NCI-H2029 treated with DMSO at 0.1 percent for 48 hours (cell line): ENCODE results near the gene KRT72.
A peak's percentile ranks its signal among the peaks of the same experiment; 100 is the strongest.

Experiments
- DNase-seq: peaks from one replicate; lab custom pipeline; 2025; lab: John Stamatoyannopoulos, UW

The KRT72 gene

GRCh38 chr12:52578469-52578868 lies 22.8 kb downstream of the KRT72 start:
- no peak for DNase-seq

- DNase-seq = no peak
These were observed 23.9 kb downstream of the KRT72 start for GRCh38 chr12:52577316-52577715.

- no peak for DNase-seq
These were observed 25.3 kb downstream of the KRT72 start for GRCh38 chr12:52575948-52576347.

DNA sequence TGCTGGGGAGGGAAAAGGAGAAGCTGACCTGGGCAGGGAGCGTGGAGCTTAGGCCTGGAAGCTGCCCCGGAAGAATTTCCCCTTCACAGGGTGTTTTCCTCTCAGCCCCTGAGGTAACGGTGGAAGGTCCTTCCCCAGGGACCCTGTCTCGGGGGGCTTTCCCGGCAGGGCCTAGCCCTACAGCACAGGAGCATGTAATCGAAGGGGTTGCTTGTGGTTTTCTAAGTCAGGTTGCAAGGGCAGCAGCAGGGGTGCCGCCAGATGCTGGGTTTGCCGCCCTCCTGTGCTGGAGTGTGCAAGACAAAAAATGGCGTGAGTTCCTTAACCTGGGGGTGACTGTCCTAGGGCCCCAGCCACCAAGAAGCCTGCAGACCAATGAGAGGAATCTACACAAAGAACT lies 26.0 kb downstream of the KRT72 start:
- DNase-seq = no peak

- no peak for DNase-seq
These were observed 27.5 kb downstream of the KRT72 start, which contains the start of gene KRT74 for GRCh38 chr12:52573743-52574142. KRT74 (minus strand) TSS chr12:52573843; CDS start chr12:52573777, 66 bp downstream.

DNA sequence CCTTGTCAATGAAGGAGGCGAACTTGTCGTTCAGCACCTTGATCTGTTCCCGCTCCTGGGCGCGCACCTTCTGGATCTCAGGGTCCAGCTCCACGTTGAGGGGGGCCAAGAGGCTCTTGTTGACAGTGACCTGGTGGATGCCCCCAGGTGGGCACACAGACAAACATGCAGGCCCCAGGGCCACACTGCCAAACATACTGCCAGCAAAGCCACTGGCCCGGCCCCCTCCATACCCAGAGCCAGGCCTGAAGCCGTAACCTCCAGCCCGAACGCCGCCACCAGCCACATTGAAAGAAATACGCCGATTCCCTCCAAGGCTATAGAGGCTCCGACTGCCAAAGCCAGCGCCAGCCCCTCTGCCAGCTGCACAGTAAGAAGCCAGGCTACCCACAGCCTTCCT lies 28.0 kb downstream of the KRT72 start:
- DNase-seq = no peak

GRCh38 chr12:52570511-52570910 lies 30.8 kb downstream of the KRT72 start:
- DNase-seq = no peak

DNA sequence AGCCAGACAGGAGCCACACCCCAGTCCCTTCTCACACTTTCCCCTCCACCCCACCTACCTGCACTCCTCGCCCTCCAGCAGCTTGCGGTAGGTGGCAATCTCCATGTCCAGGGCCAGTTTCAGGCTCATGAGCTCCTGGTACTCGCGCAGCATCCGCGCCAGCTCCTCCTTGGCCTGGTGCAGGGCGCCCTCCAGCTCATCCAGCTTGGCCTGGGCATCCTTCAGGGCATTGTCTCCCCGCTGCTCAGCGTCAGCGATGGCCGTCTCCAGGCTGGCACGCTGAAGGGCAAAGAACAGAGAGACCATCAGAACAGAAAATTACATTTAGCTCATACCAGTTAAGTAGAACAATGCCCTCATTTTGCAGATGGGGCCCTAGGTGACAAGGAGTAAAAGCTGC lies 33.2 kb downstream of the KRT72 start:
- no peak for DNase-seq

GRCh38 chr12:52566847-52567291 lies 34.4 kb downstream of the KRT72 start:
- no peak for DNase-seq

- DNase-seq = peak; percentile 52
These were observed 36.7 kb downstream of the KRT72 start for GRCh38 chr12:52564582-52564981.

DNA sequence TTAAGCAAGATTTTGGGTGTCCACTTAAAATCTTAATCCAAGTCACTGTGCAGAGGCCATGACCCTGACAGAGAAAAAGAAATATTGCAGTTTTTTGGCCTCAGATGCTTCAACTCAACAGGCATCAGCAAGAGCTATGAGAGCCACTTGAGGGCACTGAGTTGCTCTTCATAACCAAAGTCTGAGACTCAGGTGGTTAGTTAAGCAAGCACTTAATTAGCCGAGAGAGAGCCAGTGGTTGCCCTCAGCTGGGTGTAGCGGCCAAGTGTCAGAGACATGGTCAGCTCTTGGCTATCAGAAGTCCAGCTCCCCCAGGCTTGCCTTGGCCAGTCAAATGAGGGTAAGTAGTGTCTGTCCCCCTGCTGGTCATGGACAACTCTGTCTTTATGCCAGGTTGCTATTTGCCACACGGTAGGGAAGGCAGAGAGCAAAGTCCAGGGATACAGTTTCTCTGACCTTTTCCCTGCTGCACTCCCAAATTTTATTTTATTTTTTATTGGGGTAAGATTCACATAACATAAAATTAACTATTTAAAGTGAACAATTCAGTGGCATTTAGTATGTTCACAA lies 39.3 kb downstream of the KRT72 start:
- peak; percentile 22 for DNase-seq

GRCh38 chr12:52559979-52560378 lies 41.3 kb downstream of the KRT72 start:
- DNase-seq = no peak

- no peak for DNase-seq
These were observed 42.4 kb downstream of the KRT72 start for GRCh38 chr12:52558781-52559445.

GRCh38 chr12:52557476-52557875 lies 43.8 kb downstream of the KRT72 start:
- no peak for DNase-seq

- no peak for DNase-seq
These were observed 45.7 kb downstream of the KRT72 start for GRCh38 chr12:52555577-52555976.

GRCh38 chr12:52552681-52553195 lies 48.5 kb downstream of the KRT72 start, which contains the start of gene KRT71:
KRT71 (minus strand) TSS chr12:52553145; CDS start chr12:52553077, 68 bp downstream.
- DNase-seq = no peak

- no peak for DNase-seq
These were observed 49.2 kb downstream of the KRT72 start for GRCh38 chr12:52552055-52552454.

DNA sequence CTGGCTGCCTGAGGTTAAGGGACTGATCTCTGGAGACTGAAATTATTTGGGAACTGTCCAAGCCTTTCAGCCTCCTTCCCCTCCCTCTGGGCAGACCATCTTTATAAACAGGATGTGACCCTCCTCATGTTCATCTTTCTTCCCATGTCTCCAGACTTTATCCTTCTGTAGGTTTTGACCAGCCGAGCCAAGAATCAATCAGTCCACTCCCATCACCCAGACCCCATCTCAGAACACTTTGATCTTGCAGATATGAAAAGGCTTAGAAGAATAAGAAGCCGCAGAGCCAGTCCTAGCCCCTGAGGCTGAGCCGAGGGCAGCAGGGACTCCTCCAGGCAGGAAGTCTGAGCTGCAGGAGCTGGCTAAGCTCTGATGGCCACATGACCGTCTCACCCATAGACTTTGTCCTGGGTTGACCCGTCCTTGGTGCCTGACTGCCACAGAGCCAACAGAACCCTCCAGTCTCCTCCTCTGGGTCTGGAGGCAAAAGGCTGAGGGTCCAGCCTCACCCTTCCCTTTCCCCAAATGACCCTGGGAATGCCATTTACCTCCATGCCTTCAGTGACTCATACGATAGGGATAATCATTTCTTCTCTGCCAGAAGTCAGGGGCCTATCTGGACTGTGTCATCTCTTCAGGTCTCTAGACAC lies 49.9 kb downstream of the KRT72 start:
- no peak for DNase-seq

DNA sequence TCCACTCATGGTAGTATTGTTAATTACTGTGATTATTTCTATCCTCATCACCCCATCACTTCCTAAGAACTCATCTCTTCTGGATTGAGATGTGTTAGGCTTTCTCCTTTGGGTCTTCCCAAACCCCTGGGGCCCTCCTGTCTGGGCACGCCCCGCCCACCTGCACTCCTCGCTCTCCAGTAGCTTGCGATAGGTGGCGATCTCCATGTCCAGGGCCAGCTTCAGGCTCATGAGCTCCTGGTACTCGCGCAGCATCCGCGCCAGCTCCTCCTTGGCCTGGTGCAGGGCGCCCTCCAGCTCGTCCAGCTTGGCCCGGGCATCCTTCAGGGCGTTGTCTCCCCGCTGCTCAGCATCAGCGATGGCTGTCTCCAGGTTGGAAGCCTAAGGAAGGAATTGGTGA lies 55.1 kb downstream of the KRT72 start:
- DNase-seq = no peak

GRCh38 chr12:52543985-52544883 lies 57.0 kb downstream of the KRT72 start:
- no peak for DNase-seq

DNA sequence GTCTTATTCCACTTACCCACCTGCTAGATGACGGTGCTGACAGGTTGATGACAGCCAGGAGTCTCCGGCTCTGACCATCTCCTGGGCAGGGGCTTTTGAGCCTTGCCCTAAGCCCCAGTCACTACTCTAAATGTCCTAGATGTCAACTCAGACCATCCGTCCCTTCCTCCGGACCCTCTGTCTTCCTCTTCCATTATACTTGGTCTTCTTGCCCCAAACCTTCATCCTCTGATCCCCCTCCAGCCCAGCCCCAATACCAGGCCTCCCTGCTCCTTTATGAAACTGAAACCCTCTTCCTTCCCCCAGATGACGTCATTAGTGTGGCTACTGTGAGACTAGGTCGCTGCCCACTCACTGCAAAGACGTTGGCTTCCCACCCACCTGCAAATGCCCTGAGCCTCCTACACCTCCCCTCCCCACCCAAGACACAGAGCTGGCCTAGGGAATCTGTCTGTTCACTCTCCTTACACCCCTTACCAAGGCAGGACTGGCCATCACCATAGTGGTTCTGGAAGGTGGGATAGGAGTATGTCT lies 58.4 kb downstream of the KRT72 start:
- no peak for DNase-seq

GRCh38 chr12:52542157-52542556 lies 59.1 kb downstream of the KRT72 start:
- no peak for DNase-seq
